Measurements from ENCODE around the gene LMNTD2.

LMNTD2 gene

DNA sequence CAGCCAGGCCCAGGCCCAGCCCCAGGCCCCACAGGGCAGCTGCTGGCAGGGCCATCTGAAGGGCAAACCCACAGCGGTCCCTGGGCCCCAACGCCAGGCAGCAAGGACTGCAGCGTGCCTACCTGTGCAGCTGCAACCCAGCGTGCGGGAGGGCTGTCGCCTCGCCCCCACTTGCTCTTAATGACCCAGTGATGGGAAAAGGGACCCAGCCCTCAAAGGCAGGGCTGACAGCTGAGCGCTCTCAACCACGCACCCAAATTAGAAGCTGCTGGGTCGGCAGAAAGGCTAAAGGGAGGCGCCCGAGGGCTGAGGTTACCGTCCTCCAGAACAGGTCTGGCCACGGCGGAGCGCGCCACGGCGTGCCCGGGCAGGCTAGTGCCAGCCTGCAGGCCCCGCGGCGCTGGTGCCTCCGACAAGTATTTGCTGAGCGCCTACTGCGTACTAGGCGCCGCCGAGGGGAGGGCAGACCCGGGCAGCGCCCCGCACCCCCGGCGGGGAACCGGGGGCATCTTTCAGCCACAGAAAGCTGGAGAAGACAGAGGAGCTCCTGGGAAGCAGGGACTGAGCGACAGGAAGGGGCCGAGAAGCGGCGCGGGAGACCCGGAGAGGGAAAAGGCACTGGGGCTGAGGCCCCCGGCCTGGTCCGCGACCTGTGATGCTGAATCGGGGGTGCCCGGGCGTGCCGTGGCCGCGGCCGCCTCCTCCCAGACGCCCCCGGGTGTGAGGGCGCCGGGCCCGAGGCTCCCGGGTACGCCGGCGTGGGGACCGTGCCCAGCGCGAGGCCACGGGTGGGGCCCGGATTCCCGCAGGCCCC, 25.9 kb downstream of the LMNTD2 start:
- Histone ChIP-seq H3K27me3 (ENCODE audit: control insufficient read depth in 5 of 5, insufficient read depth in 4 of 5, low read length in 5 of 5) (peaks cover 0 to 9% (median 7%) of the 10 kb centered on the region in 5 donors), H3K36me3 (ENCODE audit: control insufficient read depth in 5 of 5, insufficient read depth in 5 of 5, low read length in 5 of 5) (peaks cover 0 to 34% (median 29%) of the 10 kb centered on the region in 5 donors), H3K4me3 (ENCODE audit: low read depth in 1 of 5, low read length in 5 of 5) (peak overlapping the region in 4 of 5 donors; percentile 73 to 85 (median 79)), H3K4me1 (ENCODE audit: control insufficient read depth in 5 of 5, insufficient read depth in 5 of 5, low read length in 5 of 5) (peaks cover 6 to 52% (median 37%) of the 10 kb centered on the region in 5 donors), H3K27ac (ENCODE audit: low read depth, low read length) (no peak overlapping the region), H3K9me3 (ENCODE audit: control insufficient read depth in 5 of 5, low read length in 5 of 5) (no peaks in the 10 kb centered on the region), H3K9ac (ENCODE audit: low read length in 5 of 5) (peak overlapping the region in 4 of 5 donors; percentile 77 to 90 (median 84))

- no peaks in the 10 kb centered on the region for H3K9me3 ChIP-seq (ENCODE audit: control insufficient read depth in 5 of 5, low read length in 5 of 5)
- peaks cover 6 to 52% (median 37%) of the 10 kb centered on the region in 5 donors for H3K4me1 ChIP-seq (ENCODE audit: control insufficient read depth in 5 of 5, insufficient read depth in 5 of 5, low read length in 5 of 5)
- no peak overlapping the region for H3K27ac ChIP-seq (ENCODE audit: low read depth, low read length)
- H3K36me3 ChIP-seq (ENCODE audit: control insufficient read depth in 5 of 5, insufficient read depth in 5 of 5, low read length in 5 of 5): peaks cover 0 to 37% (median 29%) of the 10 kb centered on the region in 5 donors
- peaks cover 0 to 9% (median 7%) of the 10 kb centered on the region in 5 donors for H3K27me3 ChIP-seq (ENCODE audit: control insufficient read depth in 5 of 5, insufficient read depth in 4 of 5, low read length in 5 of 5)
- H3K4me3 ChIP-seq (ENCODE audit: low read depth in 1 of 5, low read length in 5 of 5): peak overlapping the region in 3 of 5 donors; percentile 74 to 85 (median 84)
- peak overlapping the region in 4 of 5 donors; percentile 77 to 90 (median 84) for H3K9ac ChIP-seq (ENCODE audit: low read length in 5 of 5)
Observed at GRCh38 chr11:533586-534395, 26.7 kb downstream of the LMNTD2 start.

- H3K9ac ChIP-seq (ENCODE audit: low read length in 5 of 5): no peak overlapping the region
- no peak overlapping the region for H3K4me3 ChIP-seq (ENCODE audit: low read depth in 1 of 5, low read length in 5 of 5)
- H3K36me3 ChIP-seq (ENCODE audit: control insufficient read depth in 5 of 5, insufficient read depth in 5 of 5, low read length in 5 of 5): peaks cover 0 to 37% (median 29%) of the 10 kb centered on the region in 5 donors
- no peak overlapping the region for H3K27ac ChIP-seq (ENCODE audit: low read depth, low read length)
- H3K9me3 ChIP-seq (ENCODE audit: control insufficient read depth in 5 of 5, low read length in 5 of 5): no peaks in the 10 kb centered on the region
- H3K4me1 ChIP-seq (ENCODE audit: control insufficient read depth in 5 of 5, insufficient read depth in 5 of 5, low read length in 5 of 5): peaks cover 6 to 52% (median 37%) of the 10 kb centered on the region in 5 donors
- peaks cover 0 to 9% (median 7%) of the 10 kb centered on the region in 5 donors for H3K27me3 ChIP-seq (ENCODE audit: control insufficient read depth in 5 of 5, insufficient read depth in 4 of 5, low read length in 5 of 5)
Observed at GRCh38 chr11:532986-533585, 27.5 kb downstream of the LMNTD2 start.

DNA sequence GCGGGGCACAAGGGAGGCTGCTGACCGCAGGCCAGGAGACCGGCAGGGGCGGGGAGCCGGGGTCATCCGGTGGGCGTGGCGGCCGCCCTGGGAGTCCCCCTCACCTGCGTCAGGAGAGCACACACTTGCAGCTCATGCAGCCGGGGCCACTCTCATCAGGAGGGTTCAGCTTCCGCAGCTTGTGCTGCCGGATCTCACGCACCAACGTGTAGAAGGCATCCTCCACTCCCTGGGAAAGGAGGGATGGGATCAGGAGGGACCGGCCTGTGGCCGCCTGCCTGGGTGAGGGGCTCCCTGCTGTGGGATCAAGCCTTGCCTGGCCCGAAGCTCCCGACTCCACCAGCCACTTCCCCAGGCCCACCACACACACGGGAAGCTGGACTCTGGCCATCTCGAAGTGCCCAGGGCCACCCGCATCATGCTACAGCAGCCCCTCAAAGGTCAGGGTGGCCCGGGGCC, 28.0 kb downstream of the LMNTD2 start:
- Histone ChIP-seq H3K9ac (ENCODE audit: low read length in 5 of 5) (no peak overlapping the region), H3K9me3 (ENCODE audit: control insufficient read depth in 5 of 5, low read length in 5 of 5) (no peaks in the 10 kb centered on the region), H3K4me3 (ENCODE audit: low read depth in 1 of 5, low read length in 5 of 5) (no peak overlapping the region), H3K36me3 (ENCODE audit: control insufficient read depth in 5 of 5, insufficient read depth in 5 of 5, low read length in 5 of 5) (peaks cover 0 to 37% (median 29%) of the 10 kb centered on the region in 5 donors), H3K27me3 (ENCODE audit: control insufficient read depth in 5 of 5, insufficient read depth in 4 of 5, low read length in 5 of 5) (peaks cover 0 to 7% (median 4%) of the 10 kb centered on the region in 5 donors), H3K27ac (ENCODE audit: low read depth, low read length) (no peak overlapping the region), H3K4me1 (ENCODE audit: control insufficient read depth in 5 of 5, insufficient read depth in 5 of 5, low read length in 5 of 5) (peaks cover 6 to 49% (median 34%) of the 10 kb centered on the region in 5 donors)

DNA sequence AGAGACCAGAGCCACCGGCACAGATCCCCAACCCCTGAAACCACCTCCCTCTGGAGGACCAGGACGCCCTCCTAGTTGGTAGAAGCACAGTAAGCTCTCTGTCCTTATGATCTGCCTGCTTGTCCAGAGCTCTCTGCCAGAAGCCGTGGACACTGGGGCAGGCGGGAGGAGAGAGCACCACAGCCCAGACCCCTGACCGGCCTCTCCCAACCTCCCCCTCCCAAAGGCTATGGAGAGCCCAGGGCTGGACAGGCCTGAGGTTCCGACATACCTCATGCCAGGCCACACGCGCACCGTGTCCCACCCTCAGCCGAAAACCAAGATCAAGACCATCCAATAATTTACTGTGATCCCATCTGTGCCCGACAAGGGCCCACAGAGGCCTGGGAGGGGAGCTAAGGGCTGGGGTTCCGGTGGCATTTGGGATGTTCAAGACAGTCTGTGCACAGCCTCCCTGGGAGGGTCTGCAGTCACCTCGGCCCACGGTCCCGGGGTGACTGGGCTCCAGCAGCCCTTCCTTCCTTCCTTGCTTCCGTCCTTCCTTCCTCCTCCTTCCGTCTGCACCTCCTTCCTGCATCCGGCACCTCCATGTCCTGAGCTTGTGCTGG, 28.5 kb downstream of the LMNTD2 start:
- H3K9ac ChIP-seq (ENCODE audit: low read length in 5 of 5): no peak overlapping the region
- H3K4me1 ChIP-seq (ENCODE audit: control insufficient read depth in 5 of 5, insufficient read depth in 5 of 5, low read length in 5 of 5): peaks cover 6 to 44% (median 29%) of the 10 kb centered on the region in 5 donors

DNA sequence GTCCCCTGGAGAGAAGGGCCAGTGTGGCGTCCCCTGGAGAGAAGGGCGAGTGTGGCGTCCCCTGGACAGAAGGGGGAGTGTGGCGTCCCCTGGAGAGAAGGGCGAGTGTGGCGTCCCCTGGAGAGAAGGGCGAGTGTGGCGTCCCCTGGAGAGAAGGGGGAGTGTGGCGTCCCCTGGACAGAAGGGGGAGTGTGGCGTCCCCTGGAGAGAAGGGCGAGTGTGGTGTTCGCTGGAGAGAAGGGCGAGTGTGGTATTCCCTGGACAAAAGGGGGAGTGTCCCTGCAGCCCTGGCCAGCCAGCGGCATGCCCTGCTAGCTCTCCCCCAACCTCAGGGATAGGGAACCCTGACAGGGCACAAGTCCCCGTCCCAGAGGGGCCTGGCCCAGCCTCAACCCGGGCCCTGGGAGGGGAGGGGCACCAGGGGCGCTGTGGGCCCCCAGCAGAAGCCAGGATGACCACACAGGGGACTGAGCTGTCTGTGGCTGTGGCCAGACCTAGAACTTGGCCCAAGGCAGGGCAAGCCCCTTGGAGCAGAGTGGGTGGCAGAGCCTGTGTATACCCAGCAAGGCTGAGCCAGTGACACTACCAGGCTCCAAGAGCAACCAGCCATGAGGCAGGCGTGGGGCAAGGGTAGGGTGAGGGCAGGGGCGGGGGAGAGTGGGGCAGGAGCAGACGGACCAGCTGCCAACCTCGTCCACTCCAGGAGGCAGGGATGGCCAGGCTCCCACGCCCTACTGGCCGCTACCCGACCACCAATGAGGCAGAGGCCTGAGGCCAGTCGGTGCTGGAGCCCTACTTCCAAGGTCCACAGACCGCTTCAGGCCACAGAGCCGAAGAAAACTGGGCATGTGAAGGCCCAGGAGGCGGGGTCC, 29.3 kb downstream of the LMNTD2 start:
- peaks cover 0 to 37% (median 29%) of the 10 kb centered on the region in 5 donors for H3K36me3 ChIP-seq (ENCODE audit: control insufficient read depth in 5 of 5, insufficient read depth in 5 of 5, low read length in 5 of 5)
- no peak overlapping the region for H3K9ac ChIP-seq (ENCODE audit: low read length in 5 of 5)
- H3K9me3 ChIP-seq (ENCODE audit: control insufficient read depth in 5 of 5, low read length in 5 of 5): no peaks in the 10 kb centered on the region
- H3K27ac ChIP-seq (ENCODE audit: low read depth, low read length): no peak overlapping the region
- H3K4me1 ChIP-seq (ENCODE audit: control insufficient read depth in 5 of 5, insufficient read depth in 5 of 5, low read length in 5 of 5): peaks cover 6 to 37% (median 20%) of the 10 kb centered on the region in 5 donors
- H3K27me3 ChIP-seq (ENCODE audit: control insufficient read depth in 5 of 5, insufficient read depth in 4 of 5, low read length in 5 of 5): no peaks in the 10 kb centered on the region
- no peak overlapping the region for H3K4me3 ChIP-seq (ENCODE audit: low read depth in 1 of 5, low read length in 5 of 5)

More for the DNA sequence above, 28.5 kb downstream of the LMNTD2 start:
- Histone ChIP-seq H3K27ac (ENCODE audit: low read depth, low read length) (no peak overlapping the region), H3K36me3 (ENCODE audit: control insufficient read depth in 5 of 5, insufficient read depth in 5 of 5, low read length in 5 of 5) (peaks cover 0 to 37% (median 29%) of the 10 kb centered on the region in 5 donors), H3K9me3 (ENCODE audit: control insufficient read depth in 5 of 5, low read length in 5 of 5) (no peaks in the 10 kb centered on the region), H3K27me3 (ENCODE audit: control insufficient read depth in 5 of 5, insufficient read depth in 4 of 5, low read length in 5 of 5) (peaks cover 0 to 5% (median under 1%) of the 10 kb centered on the region in 5 donors), H3K4me3 (ENCODE audit: low read depth in 1 of 5, low read length in 5 of 5) (no peak overlapping the region)

GRCh38 chr11:529728-530411, 30.7 kb downstream of the LMNTD2 start:
- Histone ChIP-seq H3K9me3 (ENCODE audit: control insufficient read depth in 5 of 5, low read length in 5 of 5) (no peaks in the 10 kb centered on the region), H3K4me1 (ENCODE audit: control insufficient read depth in 5 of 5, insufficient read depth in 5 of 5, low read length in 5 of 5) (peaks cover 6 to 30% (median 16%) of the 10 kb centered on the region in 5 donors), H3K4me3 (ENCODE audit: low read depth in 1 of 5, low read length in 5 of 5) (no peak overlapping the region), H3K9ac (ENCODE audit: low read length in 5 of 5) (no peak overlapping the region), H3K27me3 (ENCODE audit: control insufficient read depth in 5 of 5, insufficient read depth in 4 of 5, low read length in 5 of 5) (no peaks in the 10 kb centered on the region), H3K36me3 (ENCODE audit: control insufficient read depth in 5 of 5, insufficient read depth in 5 of 5, low read length in 5 of 5) (peaks cover 0 to 37% (median 29%) of the 10 kb centered on the region in 5 donors), H3K27ac (ENCODE audit: low read depth, low read length) (no peak overlapping the region)

DNA sequence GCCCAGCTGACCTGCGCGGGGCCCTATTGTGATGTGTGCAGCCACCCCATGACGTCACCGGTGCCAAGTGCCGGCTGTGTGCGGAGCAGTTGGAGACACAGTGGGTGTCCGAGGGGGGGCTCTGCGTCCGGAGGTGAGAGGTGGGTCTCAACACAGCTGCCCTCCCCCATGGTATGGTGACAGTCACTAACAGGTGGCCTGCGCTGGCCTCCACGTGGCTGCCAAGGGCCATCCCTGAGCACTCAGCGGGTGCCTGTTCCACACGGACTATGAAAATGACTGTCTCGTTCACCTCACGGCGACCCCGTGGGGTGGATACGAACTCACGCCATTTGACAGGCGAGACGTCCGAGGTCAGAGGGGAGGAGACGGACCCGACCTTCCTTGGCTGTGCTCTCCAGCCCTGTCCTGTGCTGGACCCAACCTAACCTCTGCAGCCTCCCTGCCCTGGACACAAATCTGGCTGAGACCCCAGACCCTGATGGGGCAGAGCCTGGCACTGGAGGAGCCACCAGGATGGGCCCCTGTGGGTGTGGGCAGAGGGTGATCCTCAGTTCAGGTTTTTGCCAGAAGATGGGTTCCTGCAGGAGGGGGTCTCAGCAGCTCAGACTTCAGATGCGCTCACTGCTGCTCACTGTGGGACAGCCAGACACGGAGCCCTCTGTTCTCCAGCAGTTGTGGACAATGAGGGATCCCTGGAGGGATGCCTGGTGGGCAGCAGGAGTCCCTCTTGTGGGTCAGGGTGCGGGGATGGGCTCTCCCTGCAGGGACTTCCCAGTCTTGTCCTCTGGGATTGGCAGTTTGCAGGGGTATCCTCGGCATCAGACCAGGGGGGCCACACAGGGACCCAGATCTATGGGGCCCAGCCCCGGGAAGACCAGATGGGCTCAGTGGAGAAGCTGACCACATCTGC, 31.5 kb downstream of the LMNTD2 start:
- Histone ChIP-seq H3K27ac (ENCODE audit: low read depth, low read length) (no peak overlapping the region), H3K4me1 (ENCODE audit: control insufficient read depth in 5 of 5, insufficient read depth in 5 of 5, low read length in 5 of 5) (peaks cover 5 to 22% (median 8%) of the 10 kb centered on the region in 5 donors), H3K9me3 (ENCODE audit: control insufficient read depth in 5 of 5, low read length in 5 of 5) (no peaks in the 10 kb centered on the region), H3K27me3 (ENCODE audit: control insufficient read depth in 5 of 5, insufficient read depth in 4 of 5, low read length in 5 of 5) (no peaks in the 10 kb centered on the region), H3K9ac (ENCODE audit: low read length in 5 of 5) (no peak overlapping the region), H3K36me3 (ENCODE audit: control insufficient read depth in 5 of 5, insufficient read depth in 5 of 5, low read length in 5 of 5) (peaks cover 0 to 37% (median 29%) of the 10 kb centered on the region in 5 donors), H3K4me3 (ENCODE audit: low read depth in 1 of 5, low read length in 5 of 5) (no peak overlapping the region)
